ENCODE measurements around the gene CCDC149. TPM values are rescaled to one million over a fixed set of nuclear protein-coding genes. Genes with fewer than 3 reads are reported as not detected.

CCDC149 gene
- total RNA-seq, 1 donor from 2014 or later: 10.2 TPM

DNA sequence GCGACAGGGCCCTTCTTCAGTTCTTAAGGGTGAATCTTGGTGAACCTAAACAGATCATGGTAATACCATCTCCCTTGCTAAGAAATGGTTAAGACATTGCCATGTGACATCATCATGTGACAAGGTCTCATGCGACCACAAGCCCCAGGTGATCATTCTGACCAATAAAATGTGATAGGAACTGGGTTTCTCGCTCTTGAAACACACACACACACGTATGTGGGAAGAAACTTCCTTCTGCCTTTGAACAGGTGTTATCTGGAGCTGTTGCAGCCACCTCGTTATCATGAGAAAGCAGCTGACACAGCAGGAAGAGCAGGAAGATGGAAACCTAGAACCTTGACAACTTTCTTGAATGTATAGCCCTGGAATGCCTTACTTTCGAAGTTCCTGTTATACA, 107.3 kb downstream of the CCDC149 start:
- Histone ChIP-seq H3K4me3 (ENCODE audit: insufficient read depth, low read depth, low read length) (no peak overlapping the region), H3K9ac (ENCODE audit: low read length) (no peak overlapping the region), H3K36me3 (ENCODE audit: insufficient read depth, low read length) (no peaks in the 10 kb centered on the region), H4K20me1 (ENCODE audit: insufficient read depth, low read length) (no peaks in the 10 kb centered on the region), H3K4me2 (ENCODE audit: low read length) (no peak overlapping the region), H3K27ac (ENCODE audit: low read depth, low read length) (no peak overlapping the region), H3K9me3 (ENCODE audit: insufficient read depth, low read depth, low read length) (no peaks in the 10 kb centered on the region), H3K27me3 (ENCODE audit: insufficient read depth, low read length) (peaks cover 7% of the 10 kb centered on the region), H3K4me1 (ENCODE audit: insufficient read depth, low read length) (peaks cover 16% of the 10 kb centered on the region), H2AFZ (ENCODE audit: low read depth, low read length) (no peak overlapping the region), H3K79me2 (ENCODE audit: insufficient read depth, low read length) (no peaks in the 10 kb centered on the region)
- H3K9me3 Mint-ChIP-seq (ENCODE audit: unreplicated experiment): no peaks in the 10 kb centered on the region
- no peak for DNase-seq (ENCODE audit: low read depth)
- FAIRE-seq: no peak
- no peak for TF ChIP-seq EZH2 (IDR thresholded peaks at IDR 0.05; ENCODE audit: insufficient read depth, low read length)
- TF ChIP-seq, protein P1, sequence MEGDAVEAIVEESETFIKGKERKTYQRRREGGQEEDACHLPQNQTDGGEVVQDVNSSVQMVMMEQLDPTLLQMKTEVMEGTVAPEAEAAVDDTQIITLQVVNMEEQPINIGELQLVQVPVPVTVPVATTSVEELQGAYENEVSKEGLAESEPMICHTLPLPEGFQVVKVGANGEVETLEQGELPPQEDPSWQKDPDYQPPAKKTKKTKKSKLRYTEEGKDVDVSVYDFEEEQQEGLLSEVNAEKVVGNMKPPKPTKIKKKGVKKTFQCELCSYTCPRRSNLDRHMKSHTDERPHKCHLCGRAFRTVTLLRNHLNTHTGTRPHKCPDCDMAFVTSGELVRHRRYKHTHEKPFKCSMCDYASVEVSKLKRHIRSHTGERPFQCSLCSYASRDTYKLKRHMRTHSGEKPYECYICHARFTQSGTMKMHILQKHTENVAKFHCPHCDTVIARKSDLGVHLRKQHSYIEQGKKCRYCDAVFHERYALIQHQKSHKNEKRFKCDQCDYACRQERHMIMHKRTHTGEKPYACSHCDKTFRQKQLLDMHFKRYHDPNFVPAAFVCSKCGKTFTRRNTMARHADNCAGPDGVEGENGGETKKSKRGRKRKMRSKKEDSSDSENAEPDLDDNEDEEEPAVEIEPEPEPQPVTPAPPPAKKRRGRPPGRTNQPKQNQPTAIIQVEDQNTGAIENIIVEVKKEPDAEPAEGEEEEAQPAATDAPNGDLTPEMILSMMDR (IDR thresholded peaks at IDR 0.05; ENCODE audit: insufficient read depth, low read depth, low read length): no peak
- peaks cover 26% of the 10 kb centered on the region for H3K27me3 Mint-ChIP-seq (ENCODE audit: low read depth, unreplicated experiment)
- no peak overlapping the region for H3K27ac Mint-ChIP-seq (ENCODE audit: unreplicated experiment)
- H3K36me3 Mint-ChIP-seq (ENCODE audit: low read depth, unreplicated experiment): peaks cover 7% of the 10 kb centered on the region
- peaks cover 7% of the 10 kb centered on the region for H3K4me1 Mint-ChIP-seq (ENCODE audit: low read depth, unreplicated experiment)
- H3K4me3 Mint-ChIP-seq (ENCODE audit: unreplicated experiment): no peak overlapping the region

DNA sequence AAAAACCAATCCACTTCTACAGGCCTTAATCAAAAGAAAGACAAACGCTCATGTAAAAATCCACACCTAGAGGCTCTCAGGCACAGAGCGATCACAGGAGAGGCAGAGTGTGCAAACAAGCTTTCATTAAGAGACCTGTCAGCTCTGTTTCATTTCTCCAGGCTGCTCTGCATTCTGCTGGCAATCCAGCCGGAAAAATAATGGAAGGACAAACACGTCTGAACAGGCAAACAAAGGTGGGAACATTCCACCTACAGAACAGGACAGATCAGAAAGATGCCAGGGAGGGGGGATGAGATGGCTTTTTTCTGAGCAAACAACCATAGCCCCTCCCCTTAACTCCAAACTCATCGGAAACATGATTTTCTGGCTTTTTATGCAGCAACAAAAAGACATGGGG, 107.8 kb downstream of the CCDC149 start:
- peaks cover 28% of the 10 kb centered on the region for H3K27me3 Mint-ChIP-seq (ENCODE audit: low read depth, unreplicated experiment)
- H3K4me1 Mint-ChIP-seq (ENCODE audit: low read depth, unreplicated experiment): peaks cover 3% of the 10 kb centered on the region
- H3K27me3 ChIP-seq (ENCODE audit: insufficient read depth, low read length): peaks cover 11% of the 10 kb centered on the region
- FAIRE-seq (no peak), DNase-seq (ENCODE audit: low read depth) (no peak)
- no peaks in the 10 kb centered on the region for H3K36me3 ChIP-seq (ENCODE audit: insufficient read depth, low read length)
- no peak overlapping the region for H3K9ac ChIP-seq (ENCODE audit: low read length)
- H3K27ac ChIP-seq (ENCODE audit: low read depth, low read length): no peak overlapping the region
- H3K36me3 Mint-ChIP-seq (ENCODE audit: low read depth, unreplicated experiment): peaks cover 7% of the 10 kb centered on the region
- H2AFZ ChIP-seq (ENCODE audit: low read depth, low read length): no peak overlapping the region
- no peak for TF ChIP-seq EZH2 (IDR thresholded peaks at IDR 0.05; ENCODE audit: insufficient read depth, low read length)
- TF ChIP-seq, protein P1 (IDR thresholded peaks at IDR 0.05; ENCODE audit: insufficient read depth, low read depth, low read length): no peak
- no peaks in the 10 kb centered on the region for H3K9me3 Mint-ChIP-seq (ENCODE audit: unreplicated experiment)
- H3K4me3 Mint-ChIP-seq (ENCODE audit: unreplicated experiment): no peak overlapping the region
- peaks cover 13% of the 10 kb centered on the region for H3K4me1 ChIP-seq (ENCODE audit: insufficient read depth, low read length)
- H3K27ac Mint-ChIP-seq (ENCODE audit: unreplicated experiment): no peak overlapping the region
- H3K79me2 ChIP-seq (ENCODE audit: insufficient read depth, low read length): no peaks in the 10 kb centered on the region
- no peaks in the 10 kb centered on the region for H4K20me1 ChIP-seq (ENCODE audit: insufficient read depth, low read length)
- H3K4me2 ChIP-seq (ENCODE audit: low read length): no peak overlapping the region
- no peaks in the 10 kb centered on the region for H3K9me3 ChIP-seq (ENCODE audit: insufficient read depth, low read depth, low read length)
- no peak overlapping the region for H3K4me3 ChIP-seq (ENCODE audit: insufficient read depth, low read depth, low read length)

DNA sequence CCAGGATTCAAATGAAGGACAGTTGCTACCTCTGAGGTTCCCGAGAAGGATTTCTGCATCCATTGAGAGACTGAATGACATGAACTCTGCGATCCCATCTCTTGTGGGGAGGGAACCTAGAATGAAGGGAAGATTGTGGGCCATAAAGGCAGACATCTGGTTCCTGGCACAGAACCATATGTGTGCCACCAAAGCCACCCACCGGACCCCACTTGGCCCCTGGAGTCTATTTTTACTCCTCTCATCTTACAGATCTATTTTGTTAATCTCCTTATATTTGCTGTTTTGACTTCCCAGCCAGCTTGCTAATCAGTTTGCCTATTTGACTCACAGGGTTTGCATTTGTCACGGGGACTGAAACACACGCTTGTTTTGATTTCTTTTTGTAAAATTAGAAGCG, 110.2 kb downstream of the CCDC149 start:
- H3K27me3 Mint-ChIP-seq (ENCODE audit: low read depth, unreplicated experiment): peaks cover 40% of the 10 kb centered on the region
- no peak for DNase-seq (ENCODE audit: low read depth)

More for the DNA sequence above, 110.2 kb downstream of the CCDC149 start:
- no peak overlapping the region for H2AFZ ChIP-seq (ENCODE audit: low read depth, low read length)
- peaks cover 3% of the 10 kb centered on the region for H3K36me3 Mint-ChIP-seq (ENCODE audit: low read depth, unreplicated experiment)
- peaks cover 9% of the 10 kb centered on the region for H3K4me1 ChIP-seq (ENCODE audit: insufficient read depth, low read length)
- H3K27me3 ChIP-seq (ENCODE audit: insufficient read depth, low read length): peaks cover 29% of the 10 kb centered on the region
- FAIRE-seq: peak; percentile 17
- no peak overlapping the region for H3K9ac ChIP-seq (ENCODE audit: low read length)
- no peak for TF ChIP-seq EZH2 (IDR thresholded peaks at IDR 0.05; ENCODE audit: insufficient read depth, low read length)
- TF ChIP-seq, protein P1 (IDR thresholded peaks at IDR 0.05; ENCODE audit: insufficient read depth, low read depth, low read length): no peak
- no peaks in the 10 kb centered on the region for H3K79me2 ChIP-seq (ENCODE audit: insufficient read depth, low read length)
- H3K4me2 ChIP-seq (ENCODE audit: low read length): peak overlapping the region; percentile 30
- no peak overlapping the region for H3K4me3 Mint-ChIP-seq (ENCODE audit: unreplicated experiment)
- no peaks in the 10 kb centered on the region for H3K4me1 Mint-ChIP-seq (ENCODE audit: low read depth, unreplicated experiment)
- no peaks in the 10 kb centered on the region for H3K9me3 ChIP-seq (ENCODE audit: insufficient read depth, low read depth, low read length)
- H3K9me3 Mint-ChIP-seq (ENCODE audit: unreplicated experiment): peaks cover 6% of the 10 kb centered on the region
- H3K4me3 ChIP-seq (ENCODE audit: insufficient read depth, low read depth, low read length): no peak overlapping the region
- no peaks in the 10 kb centered on the region for H4K20me1 ChIP-seq (ENCODE audit: insufficient read depth, low read length)
- H3K36me3 ChIP-seq (ENCODE audit: insufficient read depth, low read length): no peaks in the 10 kb centered on the region
- H3K27ac ChIP-seq (ENCODE audit: low read depth, low read length): no peak overlapping the region
- no peak overlapping the region for H3K27ac Mint-ChIP-seq (ENCODE audit: unreplicated experiment)

Data from astrocyte (in vitro differentiated cells and primary cell).